GM18517 (cell line): ENCODE data around the gene ZNF592.

ENCODE experiments used
- ATAC-seq: cut with Tn5 transposase; IDR thresholded peaks from one replicate; pipeline ENCODE4 v1.9.1; 2021; ENCODE audit warnings: mild to moderate bottlenecking, moderate library complexity; ENCODE audit not compliant: unreplicated experiment

Gene ZNF592

GRCh38 chr15:84772467-84772866, 24.1 kb downstream of the ZNF592 start:
- no peak for ATAC-seq

- no peak for ATAC-seq
These were observed 25.3 kb downstream of the ZNF592 start for GRCh38 chr15:84773716-84774115.

GRCh38 chr15:84775867-84776449, 27.6 kb downstream of the ZNF592 start:
- ATAC-seq: no peak

- ATAC-seq: no peak
These were observed 29.8 kb downstream of the ZNF592 start for GRCh38 chr15:84778194-84778593.

- no peak for ATAC-seq
These were observed 32.1 kb downstream of the ZNF592 start for GRCh38 chr15:84780492-84780891.

GRCh38 chr15:84781495-84781894, 33.1 kb downstream of the ZNF592 start:
- no peak for ATAC-seq

- no peak for ATAC-seq
These were observed 34.0 kb downstream of the ZNF592 start for GRCh38 chr15:84782346-84782745.

GRCh38 chr15:84783493-84784251, 35.3 kb downstream of the ZNF592 start:
- ATAC-seq: no peak

GRCh38 chr15:84784262-84784661, 35.9 kb downstream of the ZNF592 start:
- ATAC-seq: no peak

GRCh38 chr15:84785053-84785452, 36.7 kb downstream of the ZNF592 start:
- no peak for ATAC-seq

- no peak for ATAC-seq
These were observed 40.1 kb downstream of the ZNF592 start for GRCh38 chr15:84788500-84788899.

- no peak for ATAC-seq
These were observed 41.4 kb downstream of the ZNF592 start for GRCh38 chr15:84789762-84790161.

- no peak for ATAC-seq
These were observed 42.3 kb downstream of the ZNF592 start for GRCh38 chr15:84790676-84791075.

- no peak for ATAC-seq
These were observed 43.4 kb downstream of the ZNF592 start for GRCh38 chr15:84791763-84792162.

- ATAC-seq: no peak
These were observed 45.2 kb downstream of the ZNF592 start for GRCh38 chr15:84793431-84794161.

- ATAC-seq: no peak
These were observed 45.8 kb downstream of the ZNF592 start for GRCh38 chr15:84794162-84794547.

GRCh38 chr15:84795186-84795585, 46.8 kb downstream of the ZNF592 start:
- ATAC-seq: no peak

- no peak for ATAC-seq
These were observed 48.8 kb downstream of the ZNF592 start for GRCh38 chr15:84797212-84797611.

GRCh38 chr15:84797801-84798200, 49.4 kb downstream of the ZNF592 start:
- ATAC-seq: no peak

GRCh38 chr15:84798436-84798946, 50.1 kb downstream of the ZNF592 start:
- ATAC-seq: no peak

- ATAC-seq: no peak
These were observed 51.3 kb downstream of the ZNF592 start for GRCh38 chr15:84799511-84800187.
